ENCODE measurements around the gene MBP.

Gene MBP

GRCh38 chr18:77177009-77177408, 44.4 kb upstream of the MBP start:
- Histone ChIP-seq H3K9me3 (ENCODE audit: low read length) (no peaks in the 10 kb centered on the region), H3K27ac (ENCODE audit: low read depth, low read length, poor library complexity, severe bottlenecking) (no peak overlapping the region), H4K20me1 (ENCODE audit: insufficient read depth, low read length) (no peaks in the 10 kb centered on the region), H3K4me1 (ENCODE audit: insufficient read depth, low read length, severe bottlenecking) (no peaks in the 10 kb centered on the region), H3K9me2 (ENCODE audit: low read depth, low read length) (no peaks in the 10 kb centered on the region), H3K4me3 (ENCODE audit: low read depth, low read length, poor library complexity, severe bottlenecking) (no peak overlapping the region), H2AFZ (ENCODE audit: low read length) (no peak overlapping the region), H3K9ac (ENCODE audit: low read length) (no peak overlapping the region), H3K4me2 (ENCODE audit: low read length) (no peak overlapping the region), H3K27me3 (ENCODE audit: insufficient read depth, low read length) (no peaks in the 10 kb centered on the region; the same call in 1 of the 2 replicates), H3K79me2 (ENCODE audit: insufficient read depth, low read length) (no peaks in the 10 kb centered on the region), H3F3A (ENCODE audit: insufficient read depth, low read length) (0 out of 2 replicates have a peak, but pooled peaks cover 2% of the 10 kb centered on the region), H3K36me3 (ENCODE audit: insufficient read depth, low read length) (no peaks in the 10 kb centered on the region; the same call in 1 of the 2 replicates)
- TF ChIP-seq CTCF (IDR thresholded peaks at IDR 0.05; ENCODE audit: low read length): no peak
- no peak for TF ChIP-seq EZH2 (IDR thresholded peaks at IDR 0.05; ENCODE audit: borderline replicate concordance, low read length)

GRCh38 chr18:77173275-77174030, 40.9 kb upstream of the MBP start:
- Histone ChIP-seq H4K20me1 (ENCODE audit: insufficient read depth, low read length) (no peaks in the 10 kb centered on the region), H3K79me2 (ENCODE audit: insufficient read depth, low read length) (no peaks in the 10 kb centered on the region), H3K9me2 (ENCODE audit: low read depth, low read length) (no peaks in the 10 kb centered on the region), H3K4me2 (ENCODE audit: low read length) (no peak overlapping the region), H3K9me3 (ENCODE audit: low read length) (no peaks in the 10 kb centered on the region), H3F3A (ENCODE audit: insufficient read depth, low read length) (no peaks in the 10 kb centered on the region), H2AFZ (ENCODE audit: low read length) (no peak overlapping the region), H3K36me3 (ENCODE audit: insufficient read depth, low read length) (no peaks in the 10 kb centered on the region; the same call in 1 of the 2 replicates), H3K4me1 (ENCODE audit: insufficient read depth, low read length, severe bottlenecking) (peaks cover 8% of the 10 kb centered on the region), H3K4me3 (ENCODE audit: low read depth, low read length, poor library complexity, severe bottlenecking) (no peak overlapping the region), H3K27ac (ENCODE audit: low read depth, low read length, poor library complexity, severe bottlenecking) (no peak overlapping the region), H3K27me3 (ENCODE audit: insufficient read depth, low read length) (no peaks in the 10 kb centered on the region; the same call in 1 of the 2 replicates), H3K9ac (ENCODE audit: low read length) (no peak overlapping the region)
- TF ChIP-seq EZH2 (IDR thresholded peaks at IDR 0.05; ENCODE audit: borderline replicate concordance, low read length) (no peak), CTCF (IDR thresholded peaks at IDR 0.05; ENCODE audit: low read length) (no peak)

- no peaks in the 10 kb centered on the region; the same call in 1 of the 2 replicates for H3K27me3 ChIP-seq (ENCODE audit: insufficient read depth, low read length)
- no peak overlapping the region for H3K9ac ChIP-seq (ENCODE audit: low read length)
- H2AFZ ChIP-seq (ENCODE audit: low read length): no peak overlapping the region
- no peak for TF ChIP-seq CTCF (IDR thresholded peaks at IDR 0.05; ENCODE audit: low read length)
- TF ChIP-seq EZH2 (IDR thresholded peaks at IDR 0.05; ENCODE audit: borderline replicate concordance, low read length): no peak
- H3K27ac ChIP-seq (ENCODE audit: low read depth, low read length, poor library complexity, severe bottlenecking): no peak overlapping the region
- H4K20me1 ChIP-seq (ENCODE audit: insufficient read depth, low read length): no peaks in the 10 kb centered on the region
- no peak overlapping the region for H3K4me3 ChIP-seq (ENCODE audit: low read depth, low read length, poor library complexity, severe bottlenecking)
- peaks cover 8% of the 10 kb centered on the region for H3K4me1 ChIP-seq (ENCODE audit: insufficient read depth, low read length, severe bottlenecking)
- no peaks in the 10 kb centered on the region for H3K9me3 ChIP-seq (ENCODE audit: low read length)
- no peaks in the 10 kb centered on the region for H3K36me3 ChIP-seq (ENCODE audit: insufficient read depth, low read length)
- no peaks in the 10 kb centered on the region for H3K79me2 ChIP-seq (ENCODE audit: insufficient read depth, low read length)
- no peak overlapping the region for H3K4me2 ChIP-seq (ENCODE audit: low read length)
- H3F3A ChIP-seq (ENCODE audit: insufficient read depth, low read length): no peaks in the 10 kb centered on the region
- H3K9me2 ChIP-seq (ENCODE audit: low read depth, low read length): no peaks in the 10 kb centered on the region
These were observed 38.4 kb upstream of the MBP start for GRCh38 chr18:77170890-77171410.
